HG02884 (cell line): ENCODE results near the gene NOBOX.
"Not testable (repeated sequence)": the region's sequence is repeated elsewhere in the genome, so short reads cannot be mapped to it uniquely, and the experiment has no call there.

ENCODE experiments used
- ATAC-seq: cut with Tn5 transposase; IDR thresholded peaks from one replicate; pipeline ENCODE4 v1.9.1; 2021; ENCODE audit warnings: mild to moderate bottlenecking, moderate library complexity; ENCODE audit not compliant: unreplicated experiment

The NOBOX gene

GRCh38 chr7:144397086-144397485, 6.4 kb downstream of the NOBOX start:
- ATAC-seq: no peak

DNA sequence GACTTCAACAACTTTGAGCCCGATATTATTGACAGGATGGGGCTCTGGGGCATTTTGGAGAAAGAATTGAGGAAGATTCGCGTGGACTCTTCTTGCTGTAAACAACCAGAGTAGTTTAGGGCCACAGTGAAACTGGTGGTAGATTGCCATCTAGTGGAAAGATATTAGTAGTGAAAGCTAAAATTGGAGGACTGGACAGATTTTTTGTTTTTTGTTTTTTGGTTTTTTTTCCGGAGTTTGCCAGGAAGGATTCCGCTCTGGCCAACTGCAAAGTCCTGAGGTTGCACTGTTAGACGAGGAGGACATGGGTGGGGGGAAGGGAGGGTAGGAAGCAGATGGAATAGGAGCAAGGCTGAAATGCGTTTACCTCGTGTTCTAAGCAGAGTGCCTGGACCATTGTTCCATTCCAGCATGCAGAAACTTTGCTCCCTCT, 11.7 kb downstream of the NOBOX start:
- ATAC-seq: no peak

DNA sequence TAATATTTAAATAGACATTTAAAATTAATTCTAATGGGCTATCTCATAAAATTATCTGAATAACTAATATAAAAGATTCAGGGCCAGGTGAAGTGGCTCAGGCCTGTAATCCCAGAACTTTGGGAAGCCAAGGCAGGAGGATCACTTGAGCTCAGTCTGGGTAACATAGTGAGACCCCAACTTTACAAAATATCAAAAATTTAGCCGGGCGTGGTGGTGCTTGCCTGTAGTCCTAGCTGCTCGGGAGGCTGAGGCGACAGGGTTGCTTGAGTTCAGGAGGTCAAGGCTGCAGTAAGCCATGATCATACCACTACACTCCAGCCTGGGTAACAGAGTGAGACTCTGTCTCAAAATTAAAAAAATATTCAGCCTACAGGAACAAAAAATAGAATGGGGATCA, 12.5 kb downstream of the NOBOX start:
- no peak for ATAC-seq

GRCh38 chr7:144390481-144390880, 13.0 kb downstream of the NOBOX start:
- ATAC-seq: no peak

GRCh38 chr7:144388950-144389349, 14.5 kb downstream of the NOBOX start:
- no peak for ATAC-seq

- no peak for ATAC-seq
Observed at GRCh38 chr7:144386741-144387140, 16.8 kb downstream of the NOBOX start.

DNA sequence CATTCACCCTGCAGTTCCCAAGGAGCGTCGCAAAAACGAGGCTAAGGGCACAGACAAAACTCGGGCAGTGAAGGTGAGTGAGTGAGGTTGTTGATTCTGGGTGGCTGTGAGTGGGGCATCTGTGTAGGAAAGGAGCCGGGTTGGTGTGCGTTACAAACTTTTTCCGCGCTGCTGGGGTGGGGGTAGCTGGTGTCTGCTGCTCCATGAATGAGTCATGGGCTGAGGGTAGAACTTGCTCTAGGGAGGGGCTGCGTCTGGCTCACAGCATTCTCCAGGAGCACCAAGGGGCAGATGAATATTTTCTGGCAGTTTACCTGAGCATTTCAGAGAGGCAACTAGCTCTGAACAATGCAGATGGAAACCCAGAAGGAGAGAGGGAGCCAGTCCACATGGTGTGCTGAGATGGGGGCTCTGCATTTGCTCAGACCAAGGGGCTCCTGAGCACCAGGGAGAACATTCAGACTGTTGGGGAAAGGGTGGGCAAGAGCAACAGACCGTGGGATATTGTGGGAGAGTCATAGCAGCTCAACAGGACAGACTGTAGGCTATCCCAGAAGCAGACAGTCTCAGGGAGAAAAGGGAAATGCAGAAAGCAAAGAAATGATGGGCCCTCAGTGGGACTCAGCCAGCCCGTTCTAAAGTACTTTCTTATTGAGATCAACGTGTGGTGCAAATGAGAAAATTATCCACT, 18.8 kb downstream of the NOBOX start:
- no peak for ATAC-seq

GRCh38 chr7:144384071-144384470, 19.4 kb downstream of the NOBOX start:
- ATAC-seq: peak; percentile 53

GRCh38 chr7:144379776-144380384, 23.6 kb downstream of the NOBOX start:
- no peak for ATAC-seq

GRCh38 chr7:144378651-144379050, 24.8 kb downstream of the NOBOX start:
- no peak for ATAC-seq

DNA sequence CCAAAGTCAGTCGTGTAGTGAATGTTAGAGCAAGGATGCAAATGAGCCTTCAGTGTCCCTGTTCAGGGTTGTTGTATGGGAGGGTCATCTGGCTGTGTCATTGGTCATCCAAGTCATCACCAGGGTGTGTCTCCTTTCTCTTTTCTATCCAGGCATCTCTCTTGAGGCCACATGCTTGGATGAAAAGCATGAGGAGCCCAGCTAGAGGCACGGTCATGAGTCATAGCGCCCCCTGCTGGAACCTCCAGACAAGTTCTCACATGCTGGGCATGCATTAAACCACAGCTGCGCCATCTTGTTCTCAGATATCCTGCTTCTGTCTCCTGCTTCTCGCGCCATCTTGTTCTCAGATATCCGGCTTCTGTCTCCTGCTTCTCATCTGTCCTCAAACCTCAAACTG, 34.3 kb downstream of the NOBOX start:
- not testable (repeated sequence) for ATAC-seq

DNA sequence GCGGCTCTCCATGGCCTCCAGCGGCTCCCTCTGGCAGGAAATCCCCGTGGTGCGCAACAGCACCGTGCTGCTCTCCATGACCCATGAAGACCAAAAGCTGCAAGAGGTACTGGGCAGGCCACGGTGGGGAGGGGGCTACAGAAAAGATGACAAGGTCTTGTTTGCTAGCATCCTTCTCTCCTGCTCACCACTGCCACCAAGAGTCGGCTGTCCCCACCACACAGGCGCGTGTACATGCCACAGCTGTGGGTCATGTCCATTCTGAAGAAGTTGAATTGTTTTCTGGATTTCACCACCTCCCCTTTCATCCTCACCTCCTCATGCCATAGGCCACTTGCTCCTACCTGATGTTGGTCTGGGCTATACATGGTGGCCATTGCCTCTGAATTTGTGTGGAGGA, 36.2 kb downstream of the NOBOX start:
- not testable (repeated sequence) for ATAC-seq

DNA sequence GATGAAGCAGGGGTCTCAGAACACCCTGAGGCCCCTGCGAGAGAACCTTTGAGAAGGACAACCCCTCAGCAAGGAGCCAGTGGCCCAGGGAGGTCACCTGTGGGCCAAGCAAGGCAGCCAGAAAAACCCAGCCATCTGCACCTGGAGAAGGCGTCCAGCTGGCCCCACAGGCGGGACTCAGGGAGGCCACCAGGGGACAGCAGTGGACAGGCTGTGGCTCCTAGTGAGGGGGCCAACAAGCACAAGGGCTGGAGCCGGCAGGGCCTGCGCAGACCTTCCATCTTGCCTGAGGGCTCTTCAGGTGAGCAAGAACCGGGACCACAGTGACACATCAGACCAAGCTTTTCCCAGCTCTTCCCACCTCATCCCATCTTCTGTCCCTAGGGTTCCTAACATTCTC, 38.0 kb downstream of the NOBOX start:
- not testable (repeated sequence) for ATAC-seq

- ATAC-seq: not testable (repeated sequence)
Observed at GRCh38 chr7:144362061-144362460, 41.4 kb downstream of the NOBOX start.

DNA sequence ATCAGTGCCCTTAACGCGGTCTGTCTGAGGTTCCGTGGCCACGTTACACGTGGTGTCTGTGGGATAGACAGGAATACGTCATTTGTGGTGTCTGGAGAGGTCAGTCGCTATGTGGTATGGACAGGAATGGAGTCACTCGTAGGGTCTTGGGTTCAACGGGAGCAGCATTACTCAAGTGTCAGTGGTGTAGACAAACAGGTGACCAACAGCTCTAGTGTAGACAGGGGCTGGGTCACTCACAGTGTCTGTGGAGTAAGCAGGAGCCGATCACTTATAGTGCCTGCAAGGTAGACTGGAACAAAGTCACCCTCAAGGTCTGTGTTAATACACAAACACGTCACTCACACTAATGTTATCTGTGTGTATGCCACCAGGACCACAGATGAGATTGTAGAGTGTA, 46.6 kb downstream of the NOBOX start:
- ATAC-seq: not testable (repeated sequence)

GRCh38 chr7:144356185-144356584, 47.3 kb downstream of the NOBOX start:
- not testable (repeated sequence) for ATAC-seq

- peak; percentile 67 for ATAC-seq
Observed at GRCh38 chr7:144355176-144355822, 48.2 kb downstream of the NOBOX start, which contains the start of gene ARHGEF5. ARHGEF5 (plus strand) TSS chr7:144355402; CDS start chr7:144362670, 7,268 bp downstream.

GRCh38 chr7:144351667-144352066, 51.8 kb downstream of the NOBOX start:
- ATAC-seq: not testable (repeated sequence)

DNA sequence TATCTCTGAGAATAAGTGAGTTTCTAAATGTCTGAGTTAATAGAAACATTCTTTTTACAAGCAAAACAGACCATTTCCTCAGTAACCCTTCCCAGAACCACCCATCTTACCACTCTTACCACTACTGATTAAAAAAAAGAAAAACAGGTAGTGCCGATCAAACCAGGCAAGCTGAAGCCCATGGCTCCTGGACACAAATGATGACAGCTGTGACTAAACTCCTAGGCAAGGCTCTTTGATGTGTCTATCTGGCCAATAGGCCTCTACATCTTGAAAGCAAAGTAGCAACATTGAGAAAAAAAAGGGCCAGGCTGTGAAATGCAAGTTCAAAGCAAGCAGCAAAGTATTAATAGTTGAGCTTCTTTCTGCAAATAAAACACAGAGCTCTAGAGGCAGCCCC, 54.9 kb downstream of the NOBOX start:
- peak; percentile 38 for ATAC-seq
